ENCODE data around the gene PARS2.
"Not testable (repeated sequence)": the region's sequence is repeated elsewhere in the genome, so short reads cannot be mapped to it uniquely, and the experiment has no call there.

Gene PARS2

GRCh38 chr1:54775828-54776721 lies 11.8 kb upstream of the PARS2 start:
- not testable (repeated sequence) for DNase-seq

DNA sequence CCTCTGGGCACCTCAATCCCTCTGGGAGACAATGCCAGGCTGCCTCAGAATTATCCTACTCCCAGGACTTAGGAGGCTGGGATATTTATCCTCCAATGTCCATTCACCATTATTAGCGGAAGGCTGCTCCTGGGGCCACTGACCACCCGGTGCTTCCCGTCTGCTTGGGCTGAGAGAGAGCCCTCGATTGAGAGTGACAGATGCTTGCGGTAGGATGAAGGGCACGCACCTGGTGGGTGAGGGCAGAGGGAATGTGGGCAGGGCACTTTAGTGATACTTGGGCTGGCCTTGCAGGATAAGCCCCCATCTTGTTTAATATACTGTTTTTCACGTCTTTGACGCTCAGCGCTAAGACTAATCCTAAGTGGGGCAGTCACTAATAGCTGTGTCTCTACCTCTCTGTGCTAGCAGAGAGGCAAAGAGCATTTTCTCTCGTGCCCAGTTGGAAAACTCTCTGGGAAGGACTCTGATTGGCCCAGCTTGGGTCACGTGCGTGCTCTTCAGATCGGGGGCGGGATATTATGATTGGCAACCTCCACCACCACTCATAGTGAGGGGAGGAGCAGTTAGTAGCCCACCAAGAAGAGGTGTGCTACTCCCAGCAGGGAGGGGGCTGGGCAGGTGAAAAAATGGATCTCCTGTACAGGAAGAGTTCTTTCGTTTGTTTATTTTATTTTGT lies 10.6 kb upstream of the PARS2 start:
- DNase-seq: peak in 1 of 56 donors; percentile 22

DNA sequence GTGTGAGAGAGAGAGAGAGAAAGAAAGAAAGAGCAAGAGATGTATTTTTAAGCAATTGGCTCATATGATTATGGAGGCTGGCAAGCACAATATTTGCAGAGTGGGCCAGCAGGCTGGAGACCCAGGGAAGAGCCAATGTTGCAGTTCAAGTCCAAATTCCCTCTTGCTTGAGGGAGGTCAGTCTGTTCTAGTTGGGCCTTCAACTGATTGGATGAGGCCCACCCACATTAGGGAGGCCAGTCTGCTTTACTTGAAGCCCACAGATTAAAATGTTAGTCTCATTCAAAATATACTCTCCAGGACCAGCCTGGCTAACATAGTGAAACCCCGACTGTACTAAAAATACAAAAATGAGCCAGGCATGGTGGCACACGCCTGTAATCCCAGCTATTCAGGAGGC lies 8.6 kb upstream of the PARS2 start:
- DNase-seq: no peak

- peak in 10 of 56 donors; percentile 6 to 51 (median 12) for DNase-seq
Observed at GRCh38 chr1:54768093-54768492, 3.8 kb upstream of the PARS2 start.

DNA sequence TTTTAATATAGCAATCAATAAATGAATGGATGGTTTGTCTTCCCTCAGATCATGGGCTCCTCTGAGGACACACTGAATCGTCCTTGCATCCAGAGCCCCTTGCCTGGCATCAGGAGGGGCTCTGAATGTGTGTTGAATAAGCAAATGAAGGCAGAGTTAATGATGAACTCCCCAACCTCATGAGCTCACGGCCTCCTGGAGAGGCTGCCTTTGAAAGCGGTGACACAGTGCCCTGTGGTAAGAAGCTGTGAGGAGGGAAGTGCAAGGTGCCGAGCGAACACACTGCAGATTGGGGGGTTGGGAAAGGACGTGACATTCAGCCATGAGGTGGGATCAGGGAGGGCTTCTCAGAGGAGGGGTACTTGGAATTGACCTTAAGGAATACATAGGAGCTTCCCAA lies 3.2 kb upstream of the PARS2 start:
- DNase-seq: no peak

- DNase-seq: no peak
Observed at GRCh38 chr1:54766726-54767125, 2.4 kb upstream of the PARS2 start.

DNA sequence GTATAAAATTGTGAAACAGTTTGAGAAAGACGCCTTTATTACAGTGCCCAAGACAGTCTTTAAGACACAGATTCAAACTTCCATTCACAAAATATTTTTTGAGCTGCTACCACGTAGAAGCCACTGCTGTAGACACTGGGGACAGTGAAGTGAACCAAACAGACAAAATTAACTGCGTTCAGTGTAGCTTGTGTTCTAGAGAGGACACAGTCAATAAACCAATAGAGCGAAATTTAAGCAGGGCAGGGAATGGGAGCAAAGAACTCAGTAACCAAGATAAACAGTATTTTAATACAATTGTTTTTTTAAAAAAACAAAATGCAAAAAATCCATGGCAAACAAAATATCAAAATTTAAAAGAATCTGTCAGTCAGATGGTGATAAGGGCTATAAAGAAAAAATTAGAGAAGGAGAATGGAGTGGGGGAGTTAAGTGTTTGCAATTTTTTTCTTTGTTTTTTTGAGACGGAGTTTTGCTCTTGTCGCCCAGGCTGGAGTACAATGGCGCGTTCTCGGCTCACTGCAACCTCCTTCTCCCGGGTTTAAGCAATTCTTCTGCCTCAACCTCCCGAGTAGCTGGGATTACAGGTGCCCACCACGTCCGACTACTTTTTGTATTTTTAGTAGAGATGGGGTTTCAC lies 719 bp upstream of the PARS2 start:
- DNase-seq: no peak

- DNase-seq: no peak
Observed at GRCh38 chr1:54763816-54764132, 549 bp downstream of the PARS2 start.

GRCh38 chr1:54758678-54759348 lies 5.5 kb downstream of the PARS2 start:
- no peak for DNase-seq

DNA sequence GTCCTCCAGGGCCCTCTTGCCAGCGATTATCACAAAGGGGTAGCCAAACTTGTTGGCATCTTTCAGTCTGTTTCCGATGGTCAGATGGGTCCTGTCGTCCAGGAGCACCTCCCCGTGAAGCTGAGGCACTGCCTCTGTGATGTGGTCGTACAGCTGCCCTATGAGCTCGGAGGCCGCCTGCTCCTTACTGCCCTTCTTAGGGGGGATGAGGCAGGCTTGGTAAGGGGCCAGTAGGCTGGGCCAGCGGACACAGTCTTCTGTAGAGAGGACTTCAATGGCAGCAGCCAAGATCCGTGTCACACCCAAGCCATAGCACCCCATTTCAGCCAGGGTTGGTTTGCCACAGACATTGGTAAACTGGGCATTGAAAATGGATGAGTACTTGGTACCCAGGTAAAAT lies 6.5 kb downstream of the PARS2 start:
- DNase-seq: no peak

DNA sequence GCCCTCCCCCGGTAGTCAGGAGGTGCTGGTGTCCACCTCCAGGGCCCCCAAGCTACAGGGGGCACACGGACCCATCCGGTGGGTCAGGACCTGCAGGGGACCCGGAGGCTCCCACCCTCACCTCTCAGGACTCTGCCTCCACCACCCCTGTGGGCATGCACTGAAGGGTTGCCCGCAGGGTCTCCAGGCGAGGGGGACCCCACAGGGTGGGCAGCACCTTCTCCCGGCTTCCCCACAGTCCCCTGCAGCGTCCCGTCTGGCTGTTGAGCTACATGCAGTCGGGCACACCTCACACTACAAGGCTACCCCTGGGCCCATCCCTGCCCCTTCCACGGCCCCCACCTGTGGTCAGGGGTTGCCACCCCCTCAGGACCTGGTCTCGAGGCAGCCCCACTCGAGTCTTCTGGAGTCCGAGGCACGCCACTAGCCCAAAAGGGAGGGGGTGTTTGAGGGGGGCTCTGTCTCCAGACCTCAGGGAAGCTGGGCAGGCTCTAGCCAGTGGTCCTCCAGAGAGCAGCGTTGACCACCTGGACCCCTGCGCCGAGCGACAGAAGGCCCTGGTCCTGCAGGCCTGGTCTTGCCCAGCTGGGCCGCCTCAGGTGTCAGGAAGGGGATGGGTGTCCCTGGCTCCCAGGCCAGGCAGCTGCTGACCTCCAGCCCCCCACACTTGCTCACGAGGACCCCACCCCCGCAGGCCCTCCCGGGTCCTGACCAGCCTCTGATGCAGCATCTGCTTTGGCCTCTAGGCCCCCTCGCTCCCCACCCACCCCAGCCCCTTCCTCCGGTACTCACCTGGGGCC lies 9.6 kb downstream of the PARS2 start:
- DNase-seq: no peak

- DNase-seq: no peak
Observed at GRCh38 chr1:54754045-54754444, 10.3 kb downstream of the PARS2 start.

DNA sequence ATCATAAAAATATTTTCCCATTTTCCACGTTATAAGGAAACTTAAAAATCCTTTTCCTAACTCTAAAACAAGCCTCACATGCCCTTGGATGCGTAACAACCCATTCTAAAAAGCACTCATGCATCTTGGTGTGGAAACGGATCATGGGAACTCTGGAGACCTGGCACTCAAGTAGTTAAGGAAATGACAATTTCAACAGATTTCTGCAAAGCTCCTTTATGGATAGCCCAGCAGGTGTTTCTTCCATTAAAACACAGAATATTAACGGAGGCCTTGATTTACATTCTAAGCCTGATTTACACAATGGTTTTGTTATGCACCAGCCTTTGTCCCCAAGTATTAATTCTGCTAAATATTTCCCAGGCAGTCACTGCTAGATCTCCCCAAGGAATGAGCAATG lies 12.9 kb downstream of the PARS2 start:
- DNase-seq: no peak

GRCh38 chr1:54750596-54750995 lies 13.7 kb downstream of the PARS2 start:
- DNase-seq: no peak

DNA sequence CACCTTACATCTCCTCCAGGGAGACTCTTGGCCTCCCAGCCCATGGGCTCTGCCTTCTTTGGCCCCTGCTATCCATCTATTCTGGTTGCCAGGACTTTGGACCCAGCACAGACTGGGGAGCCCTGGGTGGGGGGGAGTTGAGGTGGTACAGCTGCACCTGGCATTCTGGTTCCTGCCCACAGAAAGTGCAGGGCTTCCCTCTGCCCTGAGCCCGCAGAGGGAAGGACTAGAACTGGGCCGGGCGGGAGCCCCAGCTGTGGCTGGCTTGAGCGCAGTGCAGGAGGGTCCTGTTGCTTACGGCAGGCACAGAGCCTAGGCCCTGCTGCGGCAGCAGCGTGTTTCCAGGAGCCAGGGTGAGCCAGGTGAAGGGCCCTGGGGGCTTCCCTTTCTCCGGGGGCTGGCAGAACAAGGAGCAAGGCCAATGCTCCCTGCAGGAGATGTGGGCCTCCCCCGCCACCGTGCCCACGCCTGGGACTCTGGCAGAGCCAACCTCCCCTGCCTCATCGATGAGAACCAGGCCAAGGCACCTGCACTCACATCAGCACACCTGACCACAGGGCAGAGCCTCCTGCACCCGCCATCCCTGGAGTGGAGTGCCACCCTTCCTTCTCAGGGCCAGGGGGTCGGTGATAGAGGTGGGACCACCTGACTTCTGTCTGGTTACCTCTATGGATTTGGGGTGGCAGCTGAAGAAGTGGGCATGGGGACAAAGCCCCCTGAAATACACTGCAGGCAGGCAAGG lies 16.1 kb downstream of the PARS2 start:
- no peak for DNase-seq

GRCh38 chr1:54745864-54746263 lies 18.5 kb downstream of the PARS2 start:
- no peak for DNase-seq

- DNase-seq: no peak
Observed at GRCh38 chr1:54745274-54745673, 19.0 kb downstream of the PARS2 start.

DNA sequence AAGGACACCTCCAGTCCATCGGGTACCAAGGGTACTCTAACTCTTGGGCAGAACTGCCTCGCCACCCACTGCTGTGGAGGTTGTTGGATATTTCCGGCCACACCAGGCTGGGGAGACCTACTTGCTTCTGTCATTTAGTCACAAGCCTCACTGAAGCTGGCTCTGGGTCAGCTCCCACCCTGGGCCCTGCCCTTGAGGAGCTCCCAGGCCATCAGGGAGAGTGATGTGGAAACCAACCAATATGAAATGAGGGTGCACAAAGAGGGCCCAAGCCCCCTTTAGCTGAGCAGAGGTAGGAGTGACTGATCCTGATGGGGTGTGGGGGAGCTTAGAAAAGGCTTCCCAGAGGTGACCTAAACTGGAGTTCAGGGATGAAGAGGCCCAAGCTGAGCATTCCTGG lies 19.6 kb downstream of the PARS2 start:
- DNase-seq: no peak

- no peak for DNase-seq
Observed at GRCh38 chr1:54743416-54744226, 20.7 kb downstream of the PARS2 start.

Measured in amygdala (tissue), 56 donors.